HEK293 (cell line): Measurements from ENCODE around the gene PANX3.

Experiments
- CTCF ChIA-PET: fragments of 350-600 bp; formaldehyde crosslinking; extraction: SDS; loops from one replicate; lab custom pipeline; 2021; ENCODE audit warnings: antibody characterized with exemption; lab: Yijun Ruan, JAX
- POLR2A ChIA-PET: fragments of 300-600 bp; formaldehyde crosslinking; extraction: SDS; loops from one replicate; lab custom pipeline; 2020; ENCODE audit warnings: antibody characterized with exemption, inconsistent platforms; lab: Yijun Ruan, JAX
- H3K27ac ChIP-seq: fragments of 200-500 bp; sonication (Bioruptor generic); 2 replicates; pipeline ENCODE4 v1.5.1; 2014; ENCODE audit warnings: low read depth, low read length, control low read depth, inconsistent platforms; ENCODE audit errors: extremely low read depth
- H3K36me3 ChIP-seq, 2 experiments: fragments of 200-500 bp in 1 of 2; sonication (Bioruptor generic) in 1 of 2; 1 replicate in 1 of 2; 2 replicates in 1 of 2; pipeline ENCODE4 v1.5.1; 2014 to 2017; ENCODE audit warnings: inconsistent platforms in 2 of 2, low read length in 2 of 2; ENCODE audit not compliant: control insufficient read depth in 2 of 2, insufficient read depth in 1 of 2
- H3K4me1 ChIP-seq: fragments of 200-500 bp; sonication (Bioruptor generic); 2 replicates; pipeline ENCODE4 v1.5.1; 2014; ENCODE audit warnings: mild to moderate bottlenecking, low read length, inconsistent platforms; ENCODE audit not compliant: control insufficient read depth, insufficient read depth
- H3K4me3 ChIP-seq: 2 replicates; pipeline ENCODE4 v1.5.1; 2011; ENCODE audit warnings: low read depth, mild to moderate bottlenecking, control low read depth, low read length, moderate library complexity
- H3K9me3 ChIP-seq: fragments of 200-500 bp; sonication (Bioruptor generic); 2 replicates; pipeline ENCODE4 v1.5.1; 2014; ENCODE audit warnings: low read depth, low read length, inconsistent platforms; ENCODE audit not compliant: control insufficient read depth, insufficient read depth
- BCL11A ChIP-seq: fragments of 450-650 bp; formaldehyde crosslinking; IDR thresholded peaks from 2 replicates; pipeline ENCODE4 v1.5.1; 2016; ENCODE audit warnings: low read depth, missing biosample characterization, missing genetic modification characterization
- GLIS2 ChIP-seq: fragments of 450-650 bp; formaldehyde crosslinking; IDR thresholded peaks from 2 replicates; pipeline ENCODE4 v1.5.1; 2016; ENCODE audit warnings: missing biosample characterization, missing genetic modification characterization
- HOXC10 ChIP-seq: sonication (generic); formaldehyde crosslinking; IDR thresholded peaks from 2 replicates; pipeline ENCODE4 v1.8.1; 2023; ENCODE audit warnings: mild to moderate bottlenecking, missing genetic modification reagents
- KLF17 ChIP-seq: fragments of 450-650 bp; formaldehyde crosslinking; IDR thresholded peaks from 2 replicates; pipeline ENCODE4 v1.5.1; 2016; ENCODE audit warnings: missing biosample characterization, missing genetic modification characterization
- MYNN ChIP-seq: fragments of 450-650 bp; formaldehyde crosslinking; IDR thresholded peaks from 2 replicates; pipeline ENCODE4 v1.5.1; 2016; ENCODE audit warnings: missing biosample characterization, missing genetic modification characterization, borderline replicate concordance
- SCRT1 ChIP-seq: fragments of 450-650 bp; formaldehyde crosslinking; IDR thresholded peaks from 2 replicates; pipeline ENCODE4 v1.5.1; 2016; ENCODE audit warnings: missing biosample characterization, missing genetic modification characterization, borderline replicate concordance
- SP3 ChIP-seq: fragments of 450-650 bp; formaldehyde crosslinking; IDR thresholded peaks from 2 replicates; pipeline ENCODE4 v1.5.1; 2016; ENCODE audit warnings: missing biosample characterization, missing genetic modification characterization
- ZBTB1 ChIP-seq: fragments of 450-650 bp; formaldehyde crosslinking; IDR thresholded peaks from 2 replicates; pipeline ENCODE4 v1.5.1; 2016; ENCODE audit warnings: missing biosample characterization, missing genetic modification characterization
- ZBTB20 ChIP-seq: fragments of 450-650 bp; formaldehyde crosslinking; IDR thresholded peaks from 2 replicates; pipeline ENCODE4 v1.5.1; 2016; ENCODE audit warnings: missing biosample characterization, missing genetic modification characterization
- ZFP37 ChIP-seq: fragments of 450-650 bp; formaldehyde crosslinking; IDR thresholded peaks from 2 replicates; pipeline ENCODE4 v1.5.1; 2016; ENCODE audit warnings: missing biosample characterization, missing genetic modification characterization
- ZNF148 ChIP-seq: fragments of 450-650 bp; formaldehyde crosslinking; IDR thresholded peaks from 2 replicates; pipeline ENCODE4 v1.5.0; 2017; ENCODE audit warnings: missing biosample characterization, missing genetic modification characterization, borderline replicate concordance
- ZNF19 ChIP-seq: fragments of 450-650 bp; formaldehyde crosslinking; IDR thresholded peaks from 2 replicates; pipeline ENCODE4; 2016; ENCODE audit warnings: missing biosample characterization, missing genetic modification characterization, low read depth
- ZNF2 ChIP-seq: fragments of 450-650 bp; formaldehyde crosslinking; IDR thresholded peaks from 2 replicates; pipeline ENCODE4 v1.5.1; 2016; ENCODE audit warnings: missing biosample characterization, missing genetic modification characterization
- ZNF214 ChIP-seq: fragments of 450-650 bp; formaldehyde crosslinking; IDR thresholded peaks from 2 replicates; pipeline ENCODE4 v1.5.1; 2017; ENCODE audit warnings: missing biosample characterization, mild to moderate bottlenecking, missing genetic modification characterization, borderline replicate concordance
- ZNF26 ChIP-seq: fragments of 450-650 bp; formaldehyde crosslinking; IDR thresholded peaks from 2 replicates; pipeline ENCODE4 v1.5.1; 2016; ENCODE audit warnings: missing biosample characterization, missing genetic modification characterization
- ZNF274 ChIP-seq, 2 experiments: fragments of 200-500 bp in 1 of 2; fragments of 450-650 bp in 1 of 2; sonication (Bioruptor generic) in 1 of 2; formaldehyde crosslinking in 1 of 2; IDR thresholded peaks; 2 replicates each; pipeline versions ENCODE4 v1.5.1 to v1.6.1; 2014 to 2016; ENCODE audit warnings: borderline replicate concordance in 1 of 2, inconsistent platforms in 1 of 2, low read length in 1 of 2, missing biosample characterization in 1 of 2, missing genetic modification characterization in 1 of 2
- ZNF394 ChIP-seq: fragments of 450-650 bp; formaldehyde crosslinking; IDR thresholded peaks from 2 replicates; pipeline ENCODE4 v1.5.1; 2016; ENCODE audit warnings: missing biosample characterization, missing genetic modification characterization, mild to moderate bottlenecking, moderate library complexity, borderline replicate concordance
- ZNF561 ChIP-seq: fragments of 450-650 bp; IDR thresholded peaks from 2 replicates; pipeline ENCODE4 v1.5.1; 2018; ENCODE audit warnings: missing biosample characterization, missing genetic modification characterization, borderline replicate concordance
- ZNF621 ChIP-seq: fragments of 450-650 bp; formaldehyde crosslinking; IDR thresholded peaks from 2 replicates; pipeline ENCODE4 v1.5.1; 2017; ENCODE audit warnings: missing biosample characterization, missing genetic modification characterization
- ZNF629 ChIP-seq: fragments of 450-650 bp; formaldehyde crosslinking; IDR thresholded peaks from 2 replicates; pipeline ENCODE4 v1.5.1; 2017; ENCODE audit warnings: missing biosample characterization, missing genetic modification characterization
- ZNF658 ChIP-seq: fragments of 450-650 bp; formaldehyde crosslinking; IDR thresholded peaks from 2 replicates; pipeline ENCODE4; 2016; ENCODE audit warnings: missing biosample characterization, missing genetic modification characterization
- ZNF692 ChIP-seq: fragments of 450-650 bp; formaldehyde crosslinking; IDR thresholded peaks from 2 replicates; pipeline ENCODE4 v1.5.1; 2016; ENCODE audit warnings: missing biosample characterization, missing genetic modification characterization
- ZNF747 ChIP-seq: fragments of 450-650 bp; formaldehyde crosslinking; IDR thresholded peaks from 2 replicates; pipeline ENCODE4 v1.5.1; 2016; ENCODE audit warnings: missing biosample characterization, missing genetic modification characterization
- ZNF792 ChIP-seq: fragments of 450-650 bp; formaldehyde crosslinking; IDR thresholded peaks from 2 replicates; pipeline ENCODE4 v1.5.1; 2016; ENCODE audit warnings: missing biosample characterization, missing genetic modification characterization
- TF ChIP-seq, protein P1 (sequence below): fragments of 450-650 bp; formaldehyde crosslinking; optimal IDR thresholded peaks from 2 replicates; pipeline ENCODE3; 2016; ENCODE audit warnings: missing biosample characterization, mild to moderate bottlenecking, missing genetic modification characterization

The PANX3 gene

GRCh38 chr11:124627546-124627945, 16.3 kb downstream of the PANX3 start:
- peaks cover 11 to 73% of the 10 kb centered on the region in 2 experiments for H3K36me3 ChIP-seq
- H3K27ac ChIP-seq, result no peak overlapping the region
- TF ChIP-seq KLF17 (tag by site-specific recombination), result no peak
- TF ChIP-seq HOXC10, result no peak
- no peak for TF ChIP-seq ZNF629 (tag by site-specific recombination)
- TF ChIP-seq, protein P1, sequence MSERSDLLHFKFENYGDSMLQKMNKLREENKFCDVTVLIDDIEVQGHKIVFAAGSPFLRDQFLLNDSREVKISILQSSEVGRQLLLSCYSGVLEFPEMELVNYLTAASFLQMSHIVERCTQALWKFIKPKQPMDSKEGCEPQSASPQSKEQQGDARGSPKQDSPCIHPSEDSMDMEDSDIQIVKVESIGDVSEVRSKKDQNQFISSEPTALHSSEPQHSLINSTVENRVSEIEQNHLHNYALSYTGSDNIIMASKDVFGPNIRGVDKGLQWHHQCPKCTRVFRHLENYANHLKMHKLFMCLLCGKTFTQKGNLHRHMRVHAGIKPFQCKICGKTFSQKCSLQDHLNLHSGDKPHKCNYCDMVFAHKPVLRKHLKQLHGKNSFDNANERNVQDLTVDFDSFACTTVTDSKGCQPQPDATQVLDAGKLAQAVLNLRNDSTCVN (tag by site-specific recombination), result no peak
- no peak for TF ChIP-seq ZNF658 (tag by site-specific recombination)
- no peak for TF ChIP-seq ZNF214 (tag by site-specific recombination)
- no peak for TF ChIP-seq GLIS2 (tag by site-specific recombination)
- H3K9me3 ChIP-seq, result no peaks in the 10 kb centered on the region
- POLR2A ChIA-PET, result no interaction called here
- CTCF ChIA-PET, result interaction anchor here (0.8 to 1.0 kb wide), 2 partner anchors 16 to 17 kb away, joined by 3 read pairs; no protein-coding TSS in a partner anchor
- H3K4me1 ChIP-seq, result no peaks in the 10 kb centered on the region
- H3K4me3 ChIP-seq, result no peak overlapping the region

DNA sequence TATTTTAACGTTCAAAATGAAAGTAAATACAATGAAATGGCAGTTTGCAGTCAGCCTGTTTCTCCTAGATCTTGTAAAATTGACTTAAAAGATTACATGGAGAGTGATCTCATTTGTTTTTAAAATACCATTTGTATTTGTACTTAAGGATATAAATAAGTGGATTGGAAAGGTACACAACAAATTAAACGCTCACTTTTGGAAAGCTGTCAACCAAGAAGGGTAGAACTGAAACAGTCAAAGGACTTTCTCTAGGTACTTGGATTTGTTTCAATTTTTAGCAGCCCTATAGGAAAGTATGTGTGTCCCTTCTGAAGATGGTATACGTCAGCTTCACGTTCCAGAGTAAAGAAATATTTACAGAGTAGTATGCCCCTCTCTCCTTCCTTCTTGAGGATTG, 18.7 kb downstream of the PANX3 start:
- Histone ChIP-seq H3K36me3 (peaks cover 16 to 86% of the 10 kb centered on the region in 2 experiments), H3K9me3 (no peaks in the 10 kb centered on the region), H3K4me3 (no peak overlapping the region), H3K4me1 (no peaks in the 10 kb centered on the region), H3K27ac (no peak overlapping the region)
- ChIA-PET POLR2A (no interaction called here), CTCF (interaction anchor here (3.3 kb wide), 1 partner anchor 14 kb away, joined by 19 read pairs; no protein-coding TSS in a partner anchor)
- TF ChIP-seq ZNF2 (no peak), ZNF621 (tag by site-specific recombination) (no peak), MYNN (no peak), ZNF19 (tag by site-specific recombination) (no peak), BCL11A (tag by site-specific recombination) (no peak), ZFP37 (tag by site-specific recombination) (no peak), ZNF561 (tag by site-specific recombination) (no peak), ZNF747 (no peak), ZNF629 (tag by site-specific recombination) (no peak)

DNA sequence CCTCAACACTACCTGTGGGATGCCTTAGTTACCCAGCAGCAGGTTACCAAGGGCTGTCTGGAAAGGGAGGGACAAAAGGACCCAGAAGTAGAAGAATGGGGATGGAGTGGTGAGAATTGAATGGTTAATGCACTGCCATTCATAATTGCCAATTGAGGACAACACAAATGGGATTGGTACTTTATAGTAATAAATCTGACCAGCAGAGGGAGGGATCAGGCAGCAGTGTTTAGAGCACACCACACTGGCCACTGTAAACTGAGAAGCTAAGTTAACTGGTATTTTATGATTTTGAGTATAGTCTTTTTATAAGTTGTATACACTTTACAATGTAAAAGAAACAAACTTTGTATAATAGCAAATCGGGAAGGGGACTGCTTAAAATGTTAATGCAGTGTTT, 22.1 kb downstream of the PANX3 start:
- ChIA-PET POLR2A (no interaction called here), CTCF (interaction anchor here (0.7 to 1.0 kb wide), 6 partner anchors 8 to 232 kb away, joined by 3 to 8 read pairs (median 4); partner anchors contain the start of gene ROBO3)
- Histone ChIP-seq H3K9me3 (no peaks in the 10 kb centered on the region), H3K4me3 (no peak overlapping the region), H3K27ac (no peak overlapping the region), H3K36me3 (peaks cover 14 to 90% of the 10 kb centered on the region in 2 experiments), H3K4me1 (no peaks in the 10 kb centered on the region)
- TF ChIP-seq ZNF26 (tag by site-specific recombination) (no peak), ZBTB20 (tag by site-specific recombination) (no peak), ZNF394 (tag by site-specific recombination) (no peak), ZNF148 (no peak), ZNF692 (tag by site-specific recombination) (no peak), ZNF274 (IDR thresholded peaks at IDR 0.05; ENCODE audit: low read length) (no peak), ZNF274 (tag by site-specific recombination; IDR thresholded peaks at IDR 0.05; ENCODE audit: borderline replicate concordance) (no peak), SCRT1 (tag by site-specific recombination) (no peak), ZBTB1 (tag by site-specific recombination) (no peak), SP3 (tag by site-specific recombination) (no peak), ZNF19 (tag by site-specific recombination) (no peak), ZNF792 (tag by site-specific recombination) (no peak)
